Endothelial cell of umbilical vein (primary cell): ENCODE results near the gene C1QA. TPM values are rescaled to one million over a fixed set of nuclear protein-coding genes. Genes with fewer than 3 reads are reported as not detected.
"Not testable (repeated sequence)": the region's sequence is repeated elsewhere in the genome, so short reads cannot be mapped to it uniquely, and the experiment has no call there.

Experiments used
- BruUV-seq: library from RNA; stranded (reverse); fragments of 400-500 nt; replicated peaks from 2 replicates; lab custom pipeline; 2021; lab: Mats Ljungman, UMichigan
- CTCF ChIA-PET: fragments of 300-600, 350-600 bp; sonication (Branson Sonifier 250); formaldehyde crosslinking; loops from one replicate; lab custom pipeline; 2021; ENCODE audit warnings: antibody characterized with exemption, inconsistent platforms; lab: Charles Lee
- POLR2A ChIA-PET: fragments of 300-600, 350-600 bp; sonication (Branson Sonifier 250); formaldehyde crosslinking; loops from one replicate; lab custom pipeline; 2021; ENCODE audit warnings: antibody characterized with exemption, inconsistent platforms; lab: Charles Lee
- DNase-seq: peaks from one replicate; pipeline ENCODE4 v3.0.0-alpha.2; 2011; ENCODE audit warnings: low read depth, low spot score
- FAIRE-seq: peaks from 2 replicates; lab custom pipeline; 2011; peaks lifted over from hg19 to GRCh38; lab: Jason Lieb, UNC
- H2AFZ ChIP-seq: 2 replicates; pipeline ENCODE4 v1.6.0; 2012; ENCODE audit warnings: low read depth, low read length, control low read depth, inconsistent platforms
- H3K27ac ChIP-seq: 2 replicates; pipeline ENCODE4 v1.5.1; 2011; ENCODE audit warnings: low read depth, mild to moderate bottlenecking, control low read depth, low read length, moderate library complexity; ENCODE audit not compliant: insufficient read depth
- H3K27me3 ChIP-seq, 2 experiments: 2 replicates each; pipeline versions ENCODE4 v1.6.0 to v1.6.1; 2011; ENCODE audit warnings: low read length in 2 of 2, mixed read lengths in 1 of 2; ENCODE audit not compliant: control insufficient read depth in 2 of 2, insufficient read depth in 2 of 2
- H3K36me3 ChIP-seq, 2 experiments: 2 replicates in 1 of 2; 3 replicates in 1 of 2; pipeline ENCODE4 v1.5.1; 2011; ENCODE audit warnings: low read length in 2 of 2, mild to moderate bottlenecking in 1 of 2, moderate library complexity in 1 of 2; ENCODE audit not compliant: control insufficient read depth in 2 of 2, insufficient read depth in 2 of 2; ENCODE audit errors: extremely low read depth in 1 of 2
- H3K4me1 ChIP-seq: 3 replicates; pipeline ENCODE4 v1.5.1; 2011; ENCODE audit warnings: mild to moderate bottlenecking, low read length; ENCODE audit not compliant: control insufficient read depth, insufficient read depth; ENCODE audit errors: extremely low read depth
- H3K4me2 ChIP-seq: 2 replicates; pipeline ENCODE4 v1.6.1; 2011; ENCODE audit warnings: low read length, control low read depth, mixed read lengths; ENCODE audit not compliant: insufficient read depth
- H3K4me3 ChIP-seq, 3 experiments: fragments of 200-600 bp in 1 of 3; sonication (generic), shearing (Covaris generic) in 1 of 3; replicated peaks in 1 of 3; 2 replicates each; pipeline ENCODE4 v1.5.1; 2011 to 2016; ENCODE audit warnings: control low read depth in 3 of 3, low read length in 3 of 3, mild to moderate bottlenecking in 2 of 3, inconsistent platforms in 1 of 3, low read depth in 1 of 3, moderate library complexity in 1 of 3; ENCODE audit not compliant: insufficient read depth in 1 of 3
- H3K79me2 ChIP-seq: 2 replicates; pipeline ENCODE4 v1.6.0; 2012; ENCODE audit warnings: low read length, inconsistent platforms; ENCODE audit not compliant: control insufficient read depth, insufficient read depth
- H3K9ac ChIP-seq: replicated peaks from 2 replicates; pipeline ENCODE3; 2011; ENCODE audit warnings: low read length, control low read depth; ENCODE audit not compliant: insufficient read depth; ENCODE audit errors: extremely low read depth
- H3K9me1 ChIP-seq: replicated peaks from 3 replicates; pipeline ENCODE4 v1.6.0; 2011; ENCODE audit warnings: mild to moderate bottlenecking, low read length; ENCODE audit not compliant: control insufficient read depth, insufficient read depth; ENCODE audit errors: extremely low read depth
- H3K9me3 ChIP-seq: replicated peaks from 2 replicates; pipeline ENCODE4 v1.5.1; 2012; ENCODE audit warnings: low read length, inconsistent platforms; ENCODE audit not compliant: control insufficient read depth, insufficient read depth
- H4K20me1 ChIP-seq: replicated peaks from 2 replicates; pipeline ENCODE3; 2011; ENCODE audit warnings: mild to moderate bottlenecking, low read length; ENCODE audit not compliant: control insufficient read depth, insufficient read depth; ENCODE audit errors: extremely low read depth
- EZH2 ChIP-seq: IDR thresholded peaks from 2 replicates; pipeline ENCODE4 v1.6.1; 2012; ENCODE audit warnings: borderline replicate concordance, low read depth, mild to moderate bottlenecking, moderate library complexity, low read length, inconsistent platforms; ENCODE audit not compliant: severe bottlenecking
- POLR2A ChIP-seq: IDR thresholded peaks from 2 replicates; pipeline ENCODE4 v1.6.1; 2012; ENCODE audit warnings: low read depth, mild to moderate bottlenecking, control low read depth, low read length
- dilution Hi-C: fragments of 300-500 bp; cut with MboI; formaldehyde crosslinking; loops from one replicate; pipeline ENCODE4 v1.15.0; 2019; ENCODE audit warnings: low sequenced_read_pairs; ENCODE audit not compliant: extremely low pct_ligation_motif_present
- intact Hi-C: fragments of 100-400 bp; cut with micrococcal nuclease; formaldehyde crosslinking; loops from one replicate; pipeline ENCODE4 v1.10.0; 2022
- polyA plus RNA-seq, 4 experiments: library from polyadenylated mRNA; depleted of rRNA in 3 of 4; stranded (reverse) in 3 of 4; unstranded in 1 of 4; fragments of >200 nt; gene quantifications; 2 replicates each; pipeline versions ENCODE4 v1.2.1 to v1.2.3, GENCODE V29; 2011 to 2012; ENCODE audit warnings: missing spikeins in 1 of 4
- total RNA-seq: library from RNA; stranded (reverse); gene quantifications from 2 replicates; pipeline ENCODE4 v1.2.3, GENCODE V29; 2021

The C1QA gene
- total and polyA plus RNA-seq, 2 donors (not counting 3 experiments of a cell fraction or from before 2014, with no cell fraction given), result not detected

DNA sequence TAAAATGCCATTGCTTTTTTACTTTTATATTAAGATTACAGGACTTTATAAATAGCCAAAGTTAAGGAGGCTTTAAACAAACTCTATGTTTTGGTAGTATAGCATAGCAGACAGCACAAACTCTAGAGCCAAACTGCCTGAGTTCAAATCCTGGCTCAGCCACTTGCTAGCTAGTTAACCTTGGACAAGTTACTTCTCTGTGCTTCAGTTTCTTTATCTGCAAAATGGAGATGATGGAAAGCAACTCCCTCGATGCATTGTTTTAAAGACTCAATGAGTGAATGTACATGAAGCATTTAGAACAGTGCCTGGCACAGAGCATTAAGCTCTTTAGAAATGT, 38.0 kb downstream of the C1QA start:
- Histone ChIP-seq H3K4me1 (peaks cover 10% of the 10 kb centered on the region), H2AFZ (no peak overlapping the region), H4K20me1 (no peaks in the 10 kb centered on the region), H3K36me3 (no peaks in the 10 kb centered on the region), H3K9me3 (no peaks in the 10 kb centered on the region), H3K79me2 (no peaks in the 10 kb centered on the region), H3K27ac (no peak overlapping the region), H3K4me2 (no peak overlapping the region), H3K9ac (no peak overlapping the region), H3K27me3 (peaks cover 11 to 12% of the 10 kb centered on the region in 2 experiments), H3K9me1 (no peaks in the 10 kb centered on the region), H3K4me3 (no peak overlapping the region)
- ChIA-PET POLR2A (no interaction called here), CTCF (interaction anchor here (0.7 to 5.8 kb wide), 34 partner anchors 9 to 291 kb away, joined by 3 to 149 read pairs (median 4); no protein-coding TSS in a partner anchor)
- DNase-seq, result no peak
- FAIRE-seq, result no peak
- intact Hi-C loops, result loop anchor here (1.0 to 2.0 kb wide), 6 partner anchors 30 to 290 kb away; no protein-coding TSS in a partner anchor
- TF ChIP-seq EZH2 (peak; percentile 19), POLR2A (no peak)
- no TSS peak for BruUV-seq
- dilution Hi-C loops, result loop anchor here (25.0 kb wide), 1 partner anchor 288 kb away; the partner anchor contains the start of gene LACTBL1

DNA sequence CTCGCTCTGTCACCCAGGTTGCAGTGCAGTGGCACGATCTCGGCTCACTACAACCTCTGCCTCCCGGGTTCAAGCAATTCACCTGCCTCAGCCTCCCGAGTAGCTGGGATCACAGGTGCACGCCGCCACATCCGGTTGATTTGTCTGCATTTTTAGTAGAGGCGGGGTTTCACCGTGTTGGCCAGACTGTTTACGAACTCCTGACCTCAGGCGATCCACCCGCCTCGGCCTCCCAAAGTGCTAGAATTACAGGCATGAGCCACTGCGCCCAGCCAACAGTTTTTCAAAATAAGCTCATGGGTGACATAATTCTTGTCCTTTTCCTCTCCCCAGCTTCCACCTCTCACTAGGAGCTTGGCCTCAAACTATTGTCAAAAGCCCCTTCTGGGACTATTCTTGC, 39.7 kb downstream of the C1QA start:
- H3K4me1 ChIP-seq, result peaks cover 10% of the 10 kb centered on the region
- H3K9ac ChIP-seq, H3K27ac ChIP-seq, DNase-seq, H3K4me3 ChIP-seq, POLR2A ChIA-PET, dilution Hi-C loops, H4K20me1 ChIP-seq, H3K9me3 ChIP-seq, H2AFZ ChIP-seq, H3K9me1 ChIP-seq, H3K79me2 ChIP-seq, H3K4me2 ChIP-seq, intact Hi-C loops, H3K36me3 ChIP-seq, BruUV-seq: not testable (repeated sequence)
- CTCF ChIA-PET, result interaction anchor here (2.1 to 5.8 kb wide), 4 partner anchors 27 to 255 kb away, joined by 15 to 149 read pairs (median 72); no protein-coding TSS in a partner anchor
- peaks cover 8 to 12% of the 10 kb centered on the region in 2 experiments for H3K27me3 ChIP-seq
- FAIRE-seq, result peak; percentile 42
